Astrocyte (in vitro differentiated cells and primary cell): Measurements from ENCODE around the gene SEMA4C. TPM values are rescaled to one million over a fixed set of nuclear protein-coding genes. Genes with fewer than 3 reads are reported as not detected.

ENCODE experiments used
- DNase-seq: peaks from one replicate; pipeline ENCODE4 v3.0.0-alpha.2; 2010; ENCODE audit warnings: low read depth
- FAIRE-seq: peaks from 2 replicates; lab custom pipeline; 2011; peaks lifted over from hg19 to GRCh38; lab: Jason Lieb, UNC
- H2AFZ ChIP-seq: 2 replicates; pipeline ENCODE4 v1.6.0; 2012; ENCODE audit warnings: low read depth, low read length, inconsistent platforms
- H3K27ac ChIP-seq: 2 replicates; pipeline ENCODE4 v1.5.1; 2011; ENCODE audit warnings: low read depth, low read length, inconsistent platforms
- H3K27me3 ChIP-seq: 2 replicates; pipeline ENCODE4 v1.6.0; 2011; ENCODE audit warnings: low read length, inconsistent platforms; ENCODE audit not compliant: insufficient read depth
- H3K36me3 ChIP-seq: 2 replicates; pipeline ENCODE4 v1.5.1; 2011; ENCODE audit warnings: low read length, inconsistent platforms; ENCODE audit not compliant: insufficient read depth
- H3K4me1 ChIP-seq: 2 replicates; pipeline ENCODE4 v1.5.1; 2011; ENCODE audit warnings: low read length, inconsistent platforms; ENCODE audit not compliant: insufficient read depth
- H3K4me2 ChIP-seq: 2 replicates; pipeline ENCODE4 v1.6.0; 2012; ENCODE audit warnings: low read length, inconsistent platforms
- H3K4me3 ChIP-seq: 2 replicates; pipeline ENCODE4 v1.5.1; 2011; ENCODE audit warnings: low read depth, mild to moderate bottlenecking, low read length, inconsistent platforms; ENCODE audit not compliant: insufficient read depth
- H3K79me2 ChIP-seq: 2 replicates; pipeline ENCODE4 v1.6.0; 2012; ENCODE audit warnings: mild to moderate bottlenecking, low read length, inconsistent platforms; ENCODE audit not compliant: insufficient read depth
- H3K9ac ChIP-seq: 2 replicates; pipeline ENCODE4 v1.6.0; 2012; ENCODE audit warnings: mild to moderate bottlenecking, low read length, inconsistent platforms
- H3K9me3 ChIP-seq: 2 replicates; pipeline ENCODE4 v1.5.1; 2012; ENCODE audit warnings: low read depth, mild to moderate bottlenecking, low read length, inconsistent platforms; ENCODE audit not compliant: insufficient read depth
- H4K20me1 ChIP-seq: 2 replicates; pipeline ENCODE4 v1.6.0; 2012; ENCODE audit warnings: low read length, inconsistent platforms; ENCODE audit not compliant: insufficient read depth
- H3K27ac Mint-ChIP-seq: one replicate; pipeline ENCODE4 v1.8.0; 2021; ENCODE audit warnings: mild to moderate bottlenecking, mixed read lengths; ENCODE audit not compliant: unreplicated experiment
- H3K27me3 Mint-ChIP-seq: one replicate; pipeline ENCODE4 v1.8.0; 2021; ENCODE audit warnings: low read depth, mixed read lengths; ENCODE audit not compliant: unreplicated experiment
- H3K36me3 Mint-ChIP-seq: one replicate; pipeline ENCODE4 v1.8.0; 2021; ENCODE audit warnings: low read depth, mixed read lengths; ENCODE audit not compliant: unreplicated experiment
- H3K4me1 Mint-ChIP-seq: one replicate; pipeline ENCODE4 v1.8.0; 2021; ENCODE audit warnings: low read depth, mixed read lengths; ENCODE audit not compliant: unreplicated experiment
- H3K4me3 Mint-ChIP-seq: one replicate; pipeline ENCODE4 v1.8.0; 2021; ENCODE audit warnings: mild to moderate bottlenecking, moderate library complexity, mixed read lengths; ENCODE audit not compliant: unreplicated experiment
- H3K9me3 Mint-ChIP-seq: one replicate; pipeline ENCODE4 v1.8.0; 2021; ENCODE audit warnings: mild to moderate bottlenecking, mixed read lengths; ENCODE audit not compliant: unreplicated experiment
- CTCF ChIP-seq: IDR thresholded peaks from 2 replicates; pipeline ENCODE4 v1.5.1; 2011; ENCODE audit warnings: low read depth, mild to moderate bottlenecking, inconsistent platforms, low read length, moderate library complexity; ENCODE audit not compliant: insufficient read depth
- EZH2 ChIP-seq: IDR thresholded peaks from 2 replicates; pipeline ENCODE4 v1.6.1; 2012; ENCODE audit warnings: mild to moderate bottlenecking, low read length, inconsistent platforms; ENCODE audit not compliant: insufficient read depth
- total RNA-seq: library from RNA; stranded (reverse); gene quantifications from 2 replicates; pipeline ENCODE4 v1.2.1, GENCODE V29; 2021

SEMA4C gene
- total RNA-seq, 1 donor from 2014 or later, result 32.8 TPM

- no peak for FAIRE-seq
- no peak overlapping the region for H3K27ac ChIP-seq
Observed at GRCh38 chr2:96831679-96832078, 38.2 kb downstream of the SEMA4C start.

GRCh38 chr2:96830044-96830562 is 39.8 kb downstream of the SEMA4C start:
- no peaks in the 10 kb centered on the region for H3K9me3 ChIP-seq
- H3K36me3 ChIP-seq, result no peaks in the 10 kb centered on the region
- no peak overlapping the region for H2AFZ ChIP-seq
- FAIRE-seq (no peak), DNase-seq (no peak)
- peaks cover 5% of the 10 kb centered on the region for H3K4me1 ChIP-seq
- H3K27ac ChIP-seq, result no peak overlapping the region
- no peaks in the 10 kb centered on the region for H3K9me3 Mint-ChIP-seq
- no peaks in the 10 kb centered on the region for H4K20me1 ChIP-seq
- no peaks in the 10 kb centered on the region for H3K79me2 ChIP-seq
- H3K4me3 Mint-ChIP-seq, result no peak overlapping the region
- TF ChIP-seq CTCF (no peak), EZH2 (no peak)
- no peak overlapping the region for H3K9ac ChIP-seq
- H3K27me3 ChIP-seq, result no peaks in the 10 kb centered on the region
- H3K4me1 Mint-ChIP-seq, result peaks cover 8% of the 10 kb centered on the region
- no peak overlapping the region for H3K27ac Mint-ChIP-seq
- H3K4me3 ChIP-seq, result no peak overlapping the region
- H3K36me3 Mint-ChIP-seq, result peaks cover 8% of the 10 kb centered on the region
- H3K4me2 ChIP-seq, result no peak overlapping the region
- H3K27me3 Mint-ChIP-seq, result no peaks in the 10 kb centered on the region

More at GRCh38 chr2:96831679-96832078, 38.2 kb downstream of the SEMA4C start:
- no peaks in the 10 kb centered on the region for H4K20me1 ChIP-seq
- no peaks in the 10 kb centered on the region for H3K9me3 ChIP-seq
- no peak overlapping the region for H3K27ac Mint-ChIP-seq
- H3K4me1 Mint-ChIP-seq, result peaks cover 8% of the 10 kb centered on the region
- H3K36me3 ChIP-seq, result no peaks in the 10 kb centered on the region
- no peaks in the 10 kb centered on the region for H3K27me3 Mint-ChIP-seq
- TF ChIP-seq EZH2 (no peak), CTCF (no peak)
- no peak overlapping the region for H2AFZ ChIP-seq
- no peak for DNase-seq
- peaks cover 5% of the 10 kb centered on the region for H3K4me1 ChIP-seq
- peaks cover 8% of the 10 kb centered on the region for H3K36me3 Mint-ChIP-seq
- H3K4me2 ChIP-seq, result no peak overlapping the region
- no peaks in the 10 kb centered on the region for H3K27me3 ChIP-seq
- no peak overlapping the region for H3K4me3 ChIP-seq
- H3K9me3 Mint-ChIP-seq, result no peaks in the 10 kb centered on the region
- H3K9ac ChIP-seq, result no peak overlapping the region
- H3K79me2 ChIP-seq, result no peaks in the 10 kb centered on the region
- no peak overlapping the region for H3K4me3 Mint-ChIP-seq

- Histone ChIP-seq H3K27ac (no peak overlapping the region), H2AFZ (no peak overlapping the region), H3K27me3 (no peaks in the 10 kb centered on the region), H3K4me3 (no peak overlapping the region), H4K20me1 (peaks cover 11% of the 10 kb centered on the region), H3K9me3 (no peaks in the 10 kb centered on the region), H3K36me3 (no peaks in the 10 kb centered on the region), H3K79me2 (no peaks in the 10 kb centered on the region), H3K9ac (no peak overlapping the region), H3K4me1 (peaks cover 7% of the 10 kb centered on the region), H3K4me2 (no peak overlapping the region)
- peaks cover 12% of the 10 kb centered on the region for H3K4me1 Mint-ChIP-seq
- TF ChIP-seq CTCF (no peak), EZH2 (no peak)
- H3K27ac Mint-ChIP-seq, result no peak overlapping the region
- no peak overlapping the region for H3K4me3 Mint-ChIP-seq
- DNase-seq, result no peak
- no peaks in the 10 kb centered on the region for H3K9me3 Mint-ChIP-seq
- no peaks in the 10 kb centered on the region for H3K27me3 Mint-ChIP-seq
- no peak for FAIRE-seq
- H3K36me3 Mint-ChIP-seq, result peaks cover 8% of the 10 kb centered on the region
Observed at GRCh38 chr2:96828874-96829273, 41.0 kb downstream of the SEMA4C start.
